Adrenal gland (tissue), 12 donors: ENCODE results near the gene BCOR. TPM values are rescaled to one million over a fixed set of nuclear protein-coding genes. Genes with fewer than 3 reads are reported as not detected.

Experiments
- DNase-seq, 7 donors: peaks; one replicate each; pipeline ENCODE4 v3.0.0-alpha.2; 2019 to 2020
- H3K27ac ChIP-seq, 5 donors: fragments of 200-600 bp; sonication (generic) in 4 of 5; 1 replicate in 3 of 5; 2 replicates in 2 of 5; pipeline versions ENCODE4 v1.5.1 to v1.8.0; 2016 to 2020; ENCODE audit warnings: mild to moderate bottlenecking in 1 of 5
- H3K27me3 ChIP-seq: fragments of 200-600 bp; 2 replicates; pipeline ENCODE4 v1.8.0; 2021
- H3K36me3 ChIP-seq, 2 donors: fragments of 200-600 bp; replicated peaks in 1 of 2; 1 replicate in 1 of 2; 2 replicates in 1 of 2; pipeline versions ENCODE4 v1.5.1 to v1.8.0; 2018 to 2022
- H3K4me1 ChIP-seq, 2 donors: fragments of 200-600 bp; replicated peaks in 1 of 2; 1 replicate in 1 of 2; 2 replicates in 1 of 2; pipeline versions ENCODE4 v1.5.1 to v1.8.0; 2018 to 2021
- H3K4me3 ChIP-seq, 4 donors: fragments of 200-600 bp; sonication (generic) in 3 of 4; one replicate each; pipeline ENCODE4 v1.5.1; 2016 to 2018
- H3K9me3 ChIP-seq, 3 donors: fragments of 200-600 bp; sonication (generic) in 1 of 3; replicated peaks in 1 of 3; 1 replicate in 2 of 3; 2 replicates in 1 of 3; pipeline versions ENCODE4 v1.5.1 to v1.8.0; 2016 to 2021
- CTCF ChIP-seq, 6 experiments: fragments of 450-650 bp in 4 of 6; fragments of 200-600 bp in 2 of 6; sonication (generic) in 1 of 6; IDR thresholded peaks; 1 replicate in 5 of 6; 2 replicates in 1 of 6; pipeline versions ENCODE4 v1.5.1 to v1.8.0; 2016 to 2021; ENCODE audit warnings: antibody characterized with exemption in 6 of 6, mild to moderate bottlenecking in 2 of 6, moderate library complexity in 1 of 6
- POLR2A ChIP-seq, 2 donors: fragments of 450-650 bp; IDR thresholded peaks; one replicate each; pipeline ENCODE4 v1.6.1; 2017; ENCODE audit warnings: antibody characterized with exemption in 2 of 2, mild to moderate bottlenecking in 2 of 2, moderate library complexity in 1 of 2
- WGBS, 4 donors: extraction: QIAGEN DNeasy Blood & Tissue Kit in 2 of 4; methylation state at CpG; one replicate each; pipeline versions ENCODE4 v1.1.5 to v1.1.7; 2013 to 2017; 5-methylcytosine and 5-hydroxymethylcytosine counted together
- intact Hi-C, 2 donors: fragments of 100-400 bp; cut with DNase I; formaldehyde crosslinking; loops; one replicate each; pipeline versions ENCODE4 v1.14.1 to v1.15.0; 2022 to 2023
- polyA plus RNA-seq, 3 donors: library from polyadenylated mRNA; stranded (reverse); fragments of 200-250 nt in 2 of 3; fragments of 350-450 nt in 1 of 3; fragmentation: Illumina TruSeq in 1 of 3; extraction: RNeasy Lipid Tissue Mini Kit (QIAGEN cat#74804) in 1 of 3; gene quantifications; one replicate each; pipeline ENCODE4 v1.2.3, GENCODE V29; 2013 to 2014
- total RNA-seq, 9 donors: library from RNA; depleted of rRNA in 4 of 9; stranded (reverse); fragments of >200 nt in 4 of 9; fragments of 120-200 nt in 1 of 9; fragmentation: NEBNext Ultra II Directional in 1 of 9; extraction: Animal tissue kit (Norgen Biotek cat#: 25700) in 1 of 9; gene quantifications; one replicate each; pipeline versions ENCODE4 v1.1.0 to v1.2.4, GENCODE V29; 2013 to 2023
- donor health status: healthy with polysubstance abuse.
- donor health status: Bipolar disorder and iron deficiency.
- donor health status: DM: yes; HTN: yes; CAD: no.
- donor health status: DM: no; HTN: no; CAD: no.
- donor health status: DM: no; HTN: no; CAD: no.
- donor health status: DM: yes; HTN: yes; CAD: no.

Gene BCOR
- total and polyA plus RNA-seq, 12 donors: 13.7 to 42.9 (median 29.0) TPM

DNA sequence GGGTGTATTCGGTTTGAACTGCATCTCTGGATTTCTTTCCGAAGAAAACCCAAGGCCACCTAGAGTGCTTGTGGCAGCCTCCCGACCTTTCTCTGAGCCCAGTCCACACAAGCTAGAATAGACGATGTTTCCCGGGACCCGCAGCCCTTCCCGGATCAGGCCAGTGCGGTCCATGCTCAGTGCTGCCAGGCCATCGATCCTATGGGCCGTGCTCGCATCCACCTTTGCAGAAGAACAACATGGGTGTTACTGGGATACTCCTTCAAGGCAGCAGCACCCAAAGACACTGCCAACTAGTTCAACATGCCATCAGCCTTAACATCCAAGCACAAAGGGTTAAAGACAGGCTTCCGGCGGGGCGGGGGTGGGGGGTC is 22.8 kb downstream of the BCOR start:
- WGBS, 4 donors: 59 to 78% (median 72%) methylated on average over 3 to 14 of the region's 14 CpGs
- no peak for TF ChIP-seq POLR2A (IDR thresholded peaks at IDR 0.05)
- TF ChIP-seq CTCF (IDR thresholded peaks at IDR 0.05): no peak
- H3K4me3 ChIP-seq: no peak overlapping the region
- no peaks in the 10 kb centered on the region for H3K9me3 ChIP-seq
- peaks cover 0 to 45% of the 10 kb centered on the region in 2 donors for H3K36me3 ChIP-seq
- no peaks in the 10 kb centered on the region for H3K4me1 ChIP-seq
- H3K27ac ChIP-seq: no peak overlapping the region
- no peak for DNase-seq
- intact Hi-C loops: no loop called here
- no peaks in the 10 kb centered on the region for H3K27me3 ChIP-seq

GRCh38 chrX:40074080-40074958 is 23.4 kb downstream of the BCOR start:
- Histone ChIP-seq H3K9me3 (no peaks in the 10 kb centered on the region), H3K4me1 (no peaks in the 10 kb centered on the region), H3K27ac (no peak overlapping the region), H3K4me3 (no peak overlapping the region), H3K36me3 (peaks cover 0 to 51% of the 10 kb centered on the region in 2 donors), H3K27me3 (no peaks in the 10 kb centered on the region)
- 91 to 97% (median 94%) methylated on average over 18 to 37 of the region's 37 CpGs for WGBS, 4 donors
- intact Hi-C loops: no loop called here
- no peak for TF ChIP-seq POLR2A (IDR thresholded peaks at IDR 0.05)
- no peak for TF ChIP-seq CTCF (IDR thresholded peaks at IDR 0.05)
- no peak for DNase-seq

- H3K27me3 ChIP-seq: no peaks in the 10 kb centered on the region
- no peaks in the 10 kb centered on the region for H3K4me1 ChIP-seq
- no peak for DNase-seq
- 81 to 87% (median 86%) methylated on average over 3 to 26 of the region's 26 CpGs for WGBS, 4 donors
- no peak overlapping the region for H3K27ac ChIP-seq
- H3K9me3 ChIP-seq: no peaks in the 10 kb centered on the region
- no peak overlapping the region for H3K4me3 ChIP-seq
- intact Hi-C loops: no loop called here
- peaks cover 0 to 55% of the 10 kb centered on the region in 2 donors for H3K36me3 ChIP-seq
- TF ChIP-seq POLR2A (IDR thresholded peaks at IDR 0.05): no peak
- TF ChIP-seq CTCF (IDR thresholded peaks at IDR 0.05): no peak
Measured at GRCh38 chrX:40073439-40074054, 24.2 kb downstream of the BCOR start.

GRCh38 chrX:40072246-40072645 is 25.5 kb downstream of the BCOR start:
- no peak for DNase-seq
- WGBS, 4 donors: 90 to 96% (median 93%) methylated on average over 4 to 9 of the region's 9 CpGs
- no peak overlapping the region for H3K27ac ChIP-seq
- no peaks in the 10 kb centered on the region for H3K9me3 ChIP-seq
- TF ChIP-seq POLR2A (IDR thresholded peaks at IDR 0.05) (no peak), CTCF (IDR thresholded peaks at IDR 0.05) (no peak)
- H3K27me3 ChIP-seq: no peaks in the 10 kb centered on the region
- H3K4me1 ChIP-seq: no peaks in the 10 kb centered on the region
- H3K4me3 ChIP-seq: no peak overlapping the region
- intact Hi-C loops: no loop called here
- H3K36me3 ChIP-seq: peaks cover 0 to 55% of the 10 kb centered on the region in 2 donors
